ENCODE data around the gene PREX1.

Gene PREX1

GRCh38 chr20:48716541-48716940 lies 111.3 kb downstream of the PREX1 start:
- DNase-seq, result no peak

- DNase-seq, result no peak
These were observed 111.7 kb downstream of the PREX1 start for GRCh38 chr20:48716086-48716485.

GRCh38 chr20:48714764-48715163 lies 113.0 kb downstream of the PREX1 start:
- DNase-seq, result no peak

GRCh38 chr20:48711696-48712464 lies 115.9 kb downstream of the PREX1 start:
- DNase-seq, result no peak

GRCh38 chr20:48711044-48711428 lies 116.8 kb downstream of the PREX1 start:
- no peak for DNase-seq

- no peak for DNase-seq
These were observed 117.3 kb downstream of the PREX1 start for GRCh38 chr20:48710341-48711043.

GRCh38 chr20:48709744-48710143 lies 118.1 kb downstream of the PREX1 start:
- peak; percentile 34 for DNase-seq

- DNase-seq, result no peak
These were observed 118.6 kb downstream of the PREX1 start for GRCh38 chr20:48709058-48709691.

GRCh38 chr20:48708630-48709029 lies 119.2 kb downstream of the PREX1 start:
- no peak for DNase-seq

GRCh38 chr20:48708116-48708515 lies 119.7 kb downstream of the PREX1 start:
- DNase-seq, result no peak

GRCh38 chr20:48706710-48707365 lies 121.0 kb downstream of the PREX1 start:
- no peak for DNase-seq

GRCh38 chr20:48706116-48706656 lies 121.6 kb downstream of the PREX1 start:
- no peak for DNase-seq

GRCh38 chr20:48705240-48706115 lies 122.3 kb downstream of the PREX1 start:
- peak; percentile 42 for DNase-seq

GRCh38 chr20:48704761-48705160 lies 123.0 kb downstream of the PREX1 start:
- DNase-seq, result no peak

GRCh38 chr20:48703511-48704219 lies 124.1 kb downstream of the PREX1 start:
- DNase-seq, result no peak

- no peak for DNase-seq
These were observed 124.7 kb downstream of the PREX1 start for GRCh38 chr20:48703107-48703506.

GRCh38 chr20:48702455-48702913 lies 125.3 kb downstream of the PREX1 start:
- no peak for DNase-seq

- DNase-seq, result no peak
These were observed 126.1 kb downstream of the PREX1 start for GRCh38 chr20:48701702-48702101.

GRCh38 chr20:48698507-48699267 lies 129.1 kb downstream of the PREX1 start:
- DNase-seq, result no peak

GRCh38 chr20:48697845-48698491 lies 129.8 kb downstream of the PREX1 start:
- DNase-seq, result peak; percentile 80
